GM21423 (cell line): ENCODE results near the gene SPX.

ENCODE experiments used
- ATAC-seq: cut with Tn5 transposase; IDR thresholded peaks from one replicate; pipeline ENCODE4 v1.9.1; 2021; ENCODE audit warnings: mild to moderate bottlenecking, moderate library complexity; ENCODE audit not compliant: unreplicated experiment

SPX gene

DNA sequence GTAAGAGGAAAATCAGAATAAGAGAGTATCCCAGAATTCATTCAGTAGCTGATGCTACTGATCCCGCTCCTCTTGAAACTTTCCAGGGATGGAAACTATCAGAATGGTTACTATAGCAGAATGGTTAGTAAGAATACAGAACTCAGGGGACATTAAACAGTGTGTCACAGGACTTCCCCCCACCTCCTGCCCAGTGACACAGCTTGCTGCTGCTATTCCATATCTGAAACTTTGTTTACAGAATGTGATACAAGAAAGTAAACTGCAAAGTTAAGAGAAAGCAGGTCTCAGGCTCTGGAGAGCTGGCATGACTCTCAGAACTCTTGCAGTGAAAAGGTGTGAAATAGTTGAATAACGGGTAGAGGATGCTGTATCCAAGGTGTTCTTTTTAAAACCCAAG is 3.4 kb downstream of the SPX start:
- ATAC-seq, result no peak

DNA sequence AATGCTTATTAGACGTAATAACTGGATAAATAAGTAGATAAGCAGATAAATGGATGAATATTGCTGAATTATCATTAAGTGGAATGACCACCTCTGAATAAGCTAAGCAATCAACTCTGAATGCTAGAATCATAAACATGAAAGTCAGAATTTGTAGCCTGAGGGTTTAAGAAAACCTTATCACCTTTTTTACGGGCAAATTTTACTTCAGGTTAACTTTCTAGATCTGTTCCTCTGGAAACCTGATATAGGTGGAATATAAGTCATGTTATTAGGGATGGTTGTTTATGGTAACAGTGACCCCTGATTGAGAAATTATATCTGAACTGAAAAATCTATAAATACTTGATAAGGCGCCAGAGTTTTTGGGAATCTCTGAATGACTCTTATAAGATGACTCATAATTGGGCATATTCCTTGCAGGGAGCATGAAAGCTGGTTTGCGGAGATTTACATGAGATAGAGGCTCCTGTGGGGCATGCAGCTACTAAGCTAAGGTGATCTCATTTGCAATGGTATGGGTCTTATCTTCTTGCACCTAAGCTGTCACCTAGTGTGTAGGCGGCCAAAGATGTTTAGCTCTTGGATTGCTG is 12.1 kb downstream of the SPX start:
- no peak for ATAC-seq

DNA sequence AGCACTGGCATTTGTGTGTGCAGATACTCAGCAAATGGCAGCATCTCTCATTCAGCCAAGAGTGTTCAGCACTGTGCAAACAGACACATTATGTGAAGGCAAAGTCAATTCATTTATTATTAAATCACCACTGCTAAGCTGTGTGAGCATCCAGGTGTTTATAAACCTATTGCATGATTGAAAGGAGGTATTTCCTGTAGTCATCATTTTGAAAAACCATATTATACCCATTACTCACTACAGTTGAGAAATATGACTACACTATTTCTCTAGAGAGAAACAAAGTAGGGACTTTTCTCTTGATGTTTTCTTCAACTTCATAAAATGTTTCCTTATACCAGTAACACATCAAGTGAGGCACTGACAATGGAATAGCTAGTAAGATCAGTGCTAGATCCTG is 13.7 kb downstream of the SPX start:
- ATAC-seq, result no peak

DNA sequence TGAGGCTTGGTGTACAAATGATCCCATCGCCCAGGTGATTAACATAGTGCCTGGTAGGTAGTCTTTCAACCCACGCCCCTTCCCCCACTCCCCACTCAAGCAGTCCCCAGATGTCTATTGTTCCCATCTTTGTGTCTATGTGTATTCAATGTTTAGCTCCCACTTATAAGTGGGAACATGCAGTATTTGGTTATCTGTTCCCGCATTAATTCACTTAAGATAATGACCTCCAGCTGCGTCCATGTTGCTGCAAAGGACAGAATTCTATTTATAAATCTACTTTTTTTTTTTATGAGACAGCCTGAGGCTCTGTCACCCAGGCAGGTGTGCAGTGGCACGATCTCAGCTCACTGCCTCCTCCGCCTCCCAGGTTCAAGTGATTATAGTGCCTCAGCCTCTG is 15.7 kb downstream of the SPX start:
- no peak for ATAC-seq

DNA sequence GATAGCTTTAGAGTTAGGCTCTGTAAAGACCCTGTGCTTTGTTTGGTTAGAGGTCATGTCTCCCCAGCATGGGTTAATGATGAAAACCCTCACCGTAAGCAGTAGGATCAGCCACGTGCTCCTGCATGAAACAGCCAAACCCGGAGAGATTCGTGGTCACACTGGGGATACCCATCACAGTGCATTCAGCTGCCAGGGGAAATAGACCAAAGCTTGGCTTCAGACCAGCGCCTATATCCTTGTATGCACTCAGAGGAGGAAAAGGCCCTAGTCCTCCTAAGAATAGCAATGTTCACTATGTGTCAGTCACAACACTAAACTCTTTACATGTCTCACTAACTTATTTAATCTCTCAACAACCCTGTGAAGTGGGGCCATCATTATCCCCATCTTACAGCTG is 16.3 kb downstream of the SPX start:
- no peak for ATAC-seq

DNA sequence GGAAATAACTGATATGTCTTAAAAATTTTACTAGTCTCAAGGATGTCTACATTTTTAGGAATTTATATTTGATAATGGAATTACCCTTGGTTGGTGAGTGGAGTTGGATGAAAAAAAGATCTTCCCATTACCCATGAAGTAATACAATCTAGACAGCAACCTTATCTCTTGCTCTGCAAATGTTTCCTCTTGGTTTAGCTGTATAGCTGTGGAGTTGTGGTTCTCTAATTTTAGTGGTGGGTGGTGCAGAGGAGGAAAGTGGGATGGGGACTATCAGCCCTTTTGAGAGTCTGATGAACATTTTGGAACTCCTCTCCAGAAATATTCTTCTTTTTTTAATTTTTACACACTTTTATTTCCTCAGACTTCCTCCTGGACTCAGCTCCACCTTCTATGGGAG is 17.1 kb downstream of the SPX start:
- ATAC-seq, result no peak

DNA sequence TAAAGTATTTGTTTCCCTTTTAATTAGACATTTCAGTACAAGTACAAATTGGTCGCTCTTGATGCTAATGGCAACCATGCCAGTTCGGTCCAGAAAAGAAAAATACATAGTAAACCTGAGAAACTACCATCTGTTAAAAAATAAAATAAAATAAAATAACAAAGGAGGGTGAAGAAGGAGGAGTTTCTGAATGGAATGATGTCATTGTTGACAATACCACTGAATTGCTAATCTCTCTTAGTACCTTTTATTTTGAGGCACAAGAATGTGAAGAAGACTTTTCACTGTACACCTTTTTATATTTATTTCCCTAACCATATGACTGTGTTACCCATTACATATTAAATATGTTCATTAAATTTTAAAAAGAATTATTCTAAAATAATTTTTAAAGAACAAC is 19.5 kb downstream of the SPX start:
- no peak for ATAC-seq

DNA sequence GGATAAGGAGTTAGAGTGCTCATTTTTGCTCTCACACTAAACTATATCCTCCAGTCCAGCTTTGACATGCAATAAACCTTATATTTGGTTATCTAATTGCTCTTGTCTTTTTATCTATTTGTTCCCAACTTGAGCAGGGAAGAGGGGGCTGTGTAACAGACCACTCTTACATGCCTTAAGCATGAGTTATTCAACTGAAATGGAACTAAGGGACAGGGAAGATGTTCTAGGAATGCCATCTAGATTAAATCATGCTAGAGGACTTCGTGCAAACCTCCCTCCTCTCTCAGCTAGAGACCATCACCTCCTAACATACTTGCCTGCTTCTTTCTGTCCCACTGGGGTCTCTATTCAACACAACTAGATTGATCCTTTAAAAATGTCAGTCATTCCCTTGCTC is 20.6 kb downstream of the SPX start:
- ATAC-seq, result no peak

DNA sequence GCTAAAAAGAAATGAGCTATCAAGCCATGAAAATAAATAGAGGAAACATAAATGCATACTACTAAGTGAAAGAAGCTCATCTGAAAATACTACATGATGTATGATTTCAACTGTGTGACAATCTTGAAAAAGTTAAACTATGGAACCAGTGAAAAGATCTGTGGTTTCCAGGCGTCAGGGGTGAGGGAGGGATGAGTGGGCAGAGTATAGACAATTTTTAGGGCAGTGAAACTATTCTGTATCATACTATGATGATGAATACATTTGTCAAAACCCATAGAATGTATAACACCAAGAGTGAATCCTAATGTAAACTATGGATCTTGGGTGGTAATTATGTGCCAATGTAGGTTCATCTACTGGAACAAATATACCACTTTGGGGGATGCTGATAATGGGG is 21.3 kb downstream of the SPX start:
- no peak for ATAC-seq

DNA sequence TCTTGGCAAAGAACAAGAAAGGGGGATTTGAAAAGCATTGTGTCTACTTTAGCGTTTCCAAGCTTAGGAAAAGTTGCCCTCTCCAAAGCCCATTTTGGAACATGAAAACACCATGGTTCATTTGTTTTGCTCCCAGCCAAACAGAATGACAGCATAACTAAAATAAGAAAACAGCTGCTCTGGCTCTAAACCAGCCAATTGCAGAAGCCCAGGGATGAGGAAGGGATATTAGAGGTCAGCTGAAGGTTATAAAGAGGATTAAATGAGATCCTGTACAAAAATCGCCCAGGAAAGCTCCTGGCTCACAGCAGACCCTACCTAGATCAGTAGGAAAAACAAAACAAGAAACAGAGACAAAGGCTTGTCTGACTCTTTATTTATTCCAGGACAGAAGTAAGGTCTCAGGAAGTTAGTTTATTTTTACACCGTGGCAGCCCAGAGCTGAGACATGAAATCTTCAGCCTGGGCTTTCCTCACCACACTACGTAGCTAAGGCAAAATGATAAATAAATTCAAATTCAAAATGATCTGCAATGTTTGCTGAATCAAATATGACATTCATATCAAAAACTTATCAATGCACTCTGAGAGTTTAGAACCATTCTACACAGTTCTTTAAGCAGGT is 25.9 kb downstream of the SPX start:
- ATAC-seq, result no peak

DNA sequence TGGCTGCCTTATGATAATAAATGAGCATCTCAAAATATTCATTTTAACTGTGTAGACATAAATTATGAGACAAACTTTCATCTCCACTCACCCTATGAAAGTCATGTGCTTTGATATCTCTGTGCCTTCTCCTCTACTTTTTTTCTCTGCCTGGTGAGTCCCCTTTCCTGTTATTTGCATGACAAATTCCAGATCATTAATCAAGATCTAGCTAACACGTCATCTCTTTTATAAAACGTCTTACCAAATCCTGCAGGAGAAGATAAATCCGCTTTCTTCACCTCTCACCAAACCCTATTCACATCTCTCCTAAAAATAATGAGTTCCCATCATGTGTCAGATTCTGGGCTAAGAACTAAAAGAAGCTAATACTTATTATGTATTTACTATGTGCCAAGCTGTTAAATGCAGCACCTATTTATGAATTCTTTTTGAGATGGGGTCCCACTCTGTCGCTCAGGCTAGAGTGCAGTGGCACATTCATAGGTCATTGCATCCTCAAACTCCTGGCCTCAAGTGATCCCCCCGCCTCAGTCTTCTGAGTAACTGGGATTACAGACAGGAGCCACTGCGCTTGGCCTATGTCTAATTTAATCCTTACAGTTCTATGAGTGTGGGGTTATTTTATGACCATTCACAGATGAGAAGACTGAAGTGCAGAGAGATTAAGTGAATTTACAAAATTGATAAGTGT is 26.7 kb downstream of the SPX start:
- no peak for ATAC-seq

DNA sequence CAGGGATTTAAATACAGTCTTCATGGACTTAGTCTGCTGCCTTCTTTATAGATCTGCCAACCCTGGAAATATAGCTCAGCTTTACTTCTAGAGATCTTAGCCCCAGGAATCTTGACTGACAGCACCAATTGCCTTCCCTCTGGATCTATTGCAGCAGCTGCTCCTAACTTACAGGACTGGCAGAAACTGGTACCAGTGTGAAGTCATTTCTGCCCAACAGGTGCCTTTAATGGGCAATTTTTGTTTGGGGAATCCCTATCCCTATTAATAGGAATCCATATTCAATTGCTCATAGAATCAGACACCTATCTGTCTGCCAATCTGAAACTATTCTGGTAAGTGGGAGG is 27.2 kb downstream of the SPX start:
- ATAC-seq, result no peak

DNA sequence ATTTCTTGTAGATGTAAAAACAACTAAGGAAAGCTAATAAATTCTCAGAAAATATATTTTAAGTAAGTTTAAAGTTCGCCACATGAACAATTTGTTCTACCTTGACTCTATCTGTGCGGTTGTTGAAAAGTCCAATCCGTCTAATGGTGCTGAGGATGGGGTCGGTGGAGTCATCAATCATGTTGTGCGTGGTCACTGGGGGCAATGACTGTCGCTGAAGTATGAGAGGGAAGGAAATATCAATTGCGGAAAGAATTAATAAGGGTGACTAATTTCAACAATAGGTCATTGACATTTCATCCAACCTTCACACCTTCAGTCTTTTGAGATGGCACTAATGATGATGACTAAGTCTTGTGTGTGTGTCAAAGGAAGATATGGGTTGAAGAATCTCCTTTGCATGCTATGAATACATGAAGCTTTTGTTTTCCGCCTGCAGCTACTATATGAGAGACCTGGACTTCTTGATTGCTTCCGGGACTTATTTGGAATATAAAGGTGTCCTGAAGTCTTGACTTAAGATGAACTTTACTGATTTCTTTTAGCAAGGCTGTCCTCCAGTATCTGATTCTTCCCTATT is 32.1 kb downstream of the SPX start:
- ATAC-seq, result no peak

DNA sequence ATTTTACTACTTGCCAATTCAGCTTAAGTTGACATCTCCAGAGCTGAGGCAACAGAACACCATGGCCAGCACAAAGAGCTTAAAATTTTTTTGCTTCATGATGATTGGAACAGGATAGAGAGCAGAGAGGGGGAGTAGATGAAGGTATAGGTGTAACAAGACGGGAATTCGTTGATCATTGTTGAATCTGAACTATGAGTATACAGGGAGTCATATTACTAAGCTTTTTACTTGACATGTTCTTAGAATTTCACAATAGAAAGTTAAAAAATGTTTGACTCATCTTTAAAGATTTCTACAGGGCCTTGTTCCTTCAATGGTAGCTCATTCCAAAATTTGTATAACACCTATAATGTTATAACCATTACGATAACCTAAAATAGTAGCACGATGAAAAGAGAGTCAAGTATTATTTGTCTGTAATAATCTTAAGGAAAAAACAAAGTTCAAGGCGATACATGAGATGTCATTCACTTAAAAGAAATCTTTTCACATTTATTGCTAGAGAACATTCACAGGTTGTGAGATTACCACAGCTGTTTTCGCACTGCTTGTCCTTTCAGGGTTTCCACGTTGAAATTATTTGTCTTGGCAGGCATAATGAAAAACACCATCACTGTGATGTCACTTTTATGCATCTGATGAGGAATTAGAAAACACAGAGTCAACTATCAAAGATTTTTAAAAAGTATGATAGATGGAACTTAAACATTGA is 33.9 kb downstream of the SPX start:
- no peak for ATAC-seq

DNA sequence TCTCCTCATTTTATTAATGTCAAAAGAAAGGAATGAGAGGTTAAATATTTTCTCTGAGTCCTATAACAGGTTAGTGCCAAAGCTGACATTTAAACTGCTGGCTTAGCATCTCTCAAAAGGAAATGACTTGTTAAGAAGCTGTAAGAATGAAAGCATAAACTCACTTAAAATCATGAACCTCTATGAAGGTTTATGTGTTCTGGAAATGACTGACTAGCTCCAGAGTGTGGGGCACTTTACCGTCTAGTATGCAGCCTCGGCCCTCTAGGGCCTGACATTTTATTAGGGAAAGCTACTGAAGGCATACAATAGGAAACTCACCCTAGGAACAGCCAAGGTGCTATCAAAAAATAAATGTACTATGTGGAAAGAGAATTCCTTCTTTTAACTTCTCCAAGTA is 35.1 kb downstream of the SPX start:
- ATAC-seq, result no peak

DNA sequence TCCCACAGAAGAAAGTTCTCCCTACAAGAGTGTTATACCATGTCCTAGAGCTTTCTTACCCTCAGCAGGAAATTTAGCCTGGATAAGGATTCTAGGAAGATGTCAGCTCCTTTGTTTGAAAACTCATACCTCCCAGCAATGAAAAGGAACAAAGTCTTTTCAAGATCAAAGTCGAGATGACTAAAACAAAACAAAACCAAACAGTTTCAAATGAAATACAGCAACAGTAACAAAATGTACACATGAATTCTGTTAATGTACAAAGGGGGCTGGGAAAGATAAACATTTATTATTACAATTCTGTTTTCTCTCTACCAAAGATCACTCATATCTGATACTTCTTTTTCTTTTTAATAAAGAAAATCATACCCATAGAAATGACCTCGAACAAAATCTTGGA is 36.8 kb downstream of the SPX start:
- no peak for ATAC-seq

DNA sequence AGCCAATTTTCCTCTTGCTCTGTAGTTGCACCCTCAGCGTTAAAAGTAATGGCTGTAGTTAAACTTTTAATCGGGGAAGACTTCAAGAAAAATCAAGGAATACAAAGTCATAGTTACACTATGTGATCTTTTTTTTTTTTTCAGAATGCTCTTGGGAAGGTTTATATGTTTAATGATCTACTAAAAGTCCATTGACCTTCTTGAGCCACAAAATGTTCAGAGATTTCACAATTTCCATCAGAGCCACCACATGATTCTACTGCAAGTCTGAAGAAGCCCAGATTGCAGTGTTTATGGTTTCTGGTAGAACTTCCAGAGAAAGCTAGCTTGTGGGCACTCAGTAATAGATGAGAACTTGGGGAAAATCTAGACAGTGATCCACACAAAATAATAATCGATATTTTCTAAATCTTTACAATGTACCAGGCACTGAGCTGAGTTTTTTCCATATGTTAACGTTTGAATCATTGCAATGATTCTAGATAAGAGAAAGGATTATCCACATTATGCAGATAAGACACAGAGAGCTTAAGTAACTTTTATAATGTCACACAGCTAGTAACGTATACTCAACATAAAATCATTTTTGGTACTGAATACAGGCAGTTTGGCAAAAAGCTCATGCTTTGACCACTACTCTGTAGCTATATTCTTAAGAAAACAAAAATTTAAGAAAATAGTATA is 40.3 kb downstream of the SPX start:
- no peak for ATAC-seq

DNA sequence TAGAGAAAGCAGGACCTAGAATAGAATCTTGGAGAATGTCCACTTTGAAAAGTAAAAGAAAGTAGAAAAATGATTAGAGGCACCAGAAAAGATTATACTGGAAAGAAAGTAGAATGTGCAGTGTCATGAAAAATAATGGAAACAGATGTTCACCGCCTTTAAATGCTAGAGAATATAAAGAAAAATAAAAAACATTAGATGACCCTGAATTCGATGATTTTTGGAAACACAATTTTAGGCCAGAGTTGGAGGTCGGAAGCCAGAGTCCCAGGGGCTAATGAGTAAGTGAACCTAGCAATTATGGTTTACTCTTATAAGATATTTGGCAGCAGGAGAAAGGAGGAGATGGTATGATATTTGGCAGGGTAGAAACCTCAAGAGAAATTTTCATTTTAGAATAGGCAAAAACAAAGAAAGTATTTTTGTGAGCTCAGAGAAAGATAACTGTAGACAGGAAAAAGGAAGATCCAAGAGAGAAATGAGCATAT is 40.9 kb downstream of the SPX start:
- no peak for ATAC-seq

DNA sequence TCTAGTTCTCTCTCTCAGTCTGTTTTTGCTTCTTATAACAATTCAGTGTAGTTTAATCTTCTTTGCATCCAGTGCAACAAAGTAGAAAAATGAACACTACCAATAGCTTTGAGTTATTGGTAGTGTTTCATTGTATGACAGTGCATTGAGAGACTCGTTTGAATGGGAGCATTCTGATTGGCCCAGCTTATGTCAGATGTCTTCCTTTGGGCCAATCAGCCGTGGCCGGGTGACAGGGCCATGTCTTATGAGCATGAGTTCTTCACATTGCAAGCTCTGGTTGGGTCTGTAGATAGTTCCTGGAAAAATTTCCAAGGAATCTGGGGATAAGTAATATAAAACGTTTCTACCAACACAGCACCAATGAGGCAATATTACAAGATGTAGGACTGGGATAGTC is 42.0 kb downstream of the SPX start:
- ATAC-seq, result no peak

DNA sequence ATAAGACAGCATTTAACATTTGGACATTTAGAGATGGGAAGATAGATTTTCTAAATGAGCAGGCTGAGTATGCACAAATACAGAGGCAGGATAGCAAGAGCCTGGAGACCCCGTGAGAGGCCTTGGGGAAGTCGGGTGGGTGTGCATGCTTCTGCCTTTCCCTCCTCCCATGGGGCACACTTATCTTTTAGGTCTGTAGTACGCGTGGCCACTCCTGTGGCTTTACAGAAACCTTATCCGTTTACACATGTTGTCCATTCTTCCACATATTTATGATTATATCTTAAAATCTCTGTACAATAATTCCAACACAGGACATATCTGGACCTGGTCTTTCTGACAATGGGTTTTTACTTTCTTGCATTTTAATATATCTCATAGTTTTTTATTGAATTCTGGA is 45.0 kb downstream of the SPX start:
- no peak for ATAC-seq

DNA sequence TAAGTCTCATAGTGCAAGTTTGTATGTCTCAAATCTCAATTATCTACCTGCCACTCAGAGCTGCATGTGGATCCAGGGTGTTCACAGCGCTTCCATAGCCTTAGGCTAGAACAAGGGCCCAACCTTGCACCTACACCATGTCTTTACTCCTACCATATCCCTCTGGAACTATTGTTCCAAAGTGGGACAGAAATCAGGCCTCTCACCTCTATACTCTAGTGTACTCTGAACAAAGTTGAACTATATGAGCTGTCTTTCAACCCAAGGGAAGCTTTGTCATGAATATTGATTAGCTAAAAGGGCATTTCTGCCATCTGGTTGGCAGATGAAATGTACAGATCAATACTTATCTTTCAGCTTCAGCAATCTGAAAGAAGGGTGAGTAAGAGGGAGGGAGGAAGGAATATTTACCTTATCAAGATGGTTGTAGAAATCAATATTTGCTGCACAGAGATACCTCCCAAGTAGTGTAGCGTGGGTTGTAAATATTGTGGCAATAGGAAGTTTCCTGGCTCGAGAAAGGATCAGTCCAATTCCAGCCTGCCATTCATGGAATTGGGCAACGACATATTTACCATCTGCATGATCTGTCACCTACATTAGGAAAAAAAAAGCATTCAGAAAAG is 47.8 kb downstream of the SPX start:
- no peak for ATAC-seq
